K562 (cell line): Measurements from ENCODE around the gene EZH1. TPM values are rescaled to one million over a fixed set of nuclear protein-coding genes. Genes with fewer than 3 reads are reported as not detected.

Source experiments
- BCL6 ChIP-seq: fragments of 250-450 bp; sonication (Bioruptor Pico); IDR thresholded peaks from 2 replicates; pipeline ENCODE4 v1.4.0; 2020
- ELF1 ChIP-seq: fragments of 200-800 bp; sonication (Bioruptor generic); IDR thresholded peaks from 2 replicates; pipeline ENCODE4 v1.6.1; 2016; ENCODE audit warnings: missing genetic modification characterization, missing compliant biosample characterization
- ETV1 ChIP-seq: fragments of 450-650 bp; conservative IDR thresholded peaks from 2 replicates; pipeline ENCODE4 v1.6.1; 2016; ENCODE audit warnings: missing genetic modification characterization, control low read depth, low read depth, missing compliant biosample characterization
- NR2F6 ChIP-seq: fragments of 450-650 bp; formaldehyde crosslinking; IDR thresholded peaks from 2 replicates; pipeline ENCODE4 v1.4.0; 2020; ENCODE audit warnings: mild to moderate bottlenecking
- PCBP1 ChIP-seq: fragments of 200-400 bp; formaldehyde crosslinking; IDR thresholded peaks from 2 replicates; pipeline ENCODE4 v1.6.1; 2018; ENCODE audit warnings: mild to moderate bottlenecking, low read depth, low read length; ENCODE audit not compliant: poor library complexity, severe bottlenecking
- PRMT5 ChIP-seq: sonication (generic); formaldehyde crosslinking; IDR thresholded peaks from 2 replicates; pipeline ENCODE4 v1.5.0; 2020; ENCODE audit warnings: missing genetic modification reagents
- SAFB ChIP-seq: fragments of 200-400 bp; formaldehyde crosslinking; IDR thresholded peaks from 2 replicates; pipeline ENCODE4 v1.6.1; 2017; ENCODE audit warnings: low read depth, low read length, borderline replicate concordance
- SIN3A ChIP-seq, 2 experiments: fragments of 150-350 bp in 1 of 2; IDR thresholded peaks; 2 replicates each; pipeline ENCODE4 v1.6.1; 2011 to 2016; ENCODE audit warnings: borderline replicate concordance in 2 of 2, low read depth in 2 of 2, low read length in 2 of 2, mild to moderate bottlenecking in 2 of 2, moderate library complexity in 2 of 2; ENCODE audit not compliant: control insufficient read depth in 1 of 2
- SMAD4 ChIP-seq: fragments of 250-450 bp; sonication (Bioruptor Pico); conservative IDR thresholded peaks from 2 replicates; pipeline ENCODE4 v1.8.0; 2021; ENCODE audit warnings: inconsistent platforms, mild to moderate bottlenecking, moderate library complexity
- SP1 ChIP-seq: sonication (generic); formaldehyde crosslinking; IDR thresholded peaks from 2 replicates; pipeline ENCODE4 v1.8.1; 2022; ENCODE audit warnings: mild to moderate bottlenecking, missing genetic modification reagents
- polyA plus RNA-seq, 8 experiments: library from polyadenylated mRNA; depleted of rRNA in 4 of 8; stranded (reverse) in 5 of 8; unstranded in 3 of 8; fragments of >200 nt; fragmentation: Nextera tagmentation in 2 of 8; fragmentation: Illumina TruSeq in 1 of 8; extraction: Ambion mirVana in 2 of 8; extraction: Trizol in 1 of 8; gene quantifications; 2 replicates each; pipeline versions ENCODE4 v1.2.1 to v1.2.3, GENCODE V29; 2011 to 2014; ENCODE audit warnings: inconsistent platforms in 1 of 8, missing spikeins in 1 of 8
- total RNA-seq, 7 experiments: library from RNA; depleted of rRNA in 6 of 7; stranded (reverse); fragments of >200 nt in 6 of 7; fragmentation: Illumina TruSeq in 2 of 7; extraction: Trizol in 2 of 7; gene quantifications; 2 replicates each; pipeline versions ENCODE4 v1.2.1 to v1.2.3, GENCODE V29; 2011 to 2021; ENCODE audit warnings: low replicate concordance in 1 of 7
- TF ChIP-seq, protein P1 (sequence below), 2 experiments: fragments of 450-650 bp; formaldehyde crosslinking in 1 of 2; IDR thresholded peaks; 2 replicates each; pipeline versions ENCODE4 v1.4.0 to v1.6.1; 2014 to 2020; ENCODE audit warnings: mild to moderate bottlenecking in 2 of 2, borderline replicate concordance in 1 of 2, low read depth in 1 of 2
- TF ChIP-seq, protein P2 (sequence below), 3 experiments: IDR thresholded peaks in 2 of 3; conservative IDR thresholded peaks in 1 of 3; 2 replicates each; pipeline ENCODE4 v1.5.1; 2011 to 2012; ENCODE audit warnings: low read length in 3 of 3, mild to moderate bottlenecking in 3 of 3, control low read depth in 2 of 3, improper control_type of control experiment in 1 of 3, inconsistent platforms in 1 of 3, low read depth in 1 of 3, mixed read lengths in 1 of 3, moderate library complexity in 1 of 3; ENCODE audit not compliant: insufficient read depth in 2 of 3
- TF ChIP-seq, protein P3 (sequence below), 2 experiments: fragments of 450-650 bp in 1 of 2; sonication (generic) in 1 of 2; formaldehyde crosslinking; conservative IDR thresholded peaks; 2 replicates each; pipeline versions ENCODE4 v1.4.0 to v1.8.1; 2020 to 2022; ENCODE audit warnings: mild to moderate bottlenecking in 1 of 2, missing genetic modification reagents in 1 of 2
- TF ChIP-seq, protein P4 (sequence below): sonication (generic); IDR thresholded peaks from 2 replicates; pipeline ENCODE4 v1.6.1; 2016

Gene EZH1
- total and polyA plus RNA-seq, 9 of the 15 experiments (the other 6 are each of a cell fraction or from before 2014, with no cell fraction given) = 8.6 to 40.8 (median 22.9) TPM

DNA sequence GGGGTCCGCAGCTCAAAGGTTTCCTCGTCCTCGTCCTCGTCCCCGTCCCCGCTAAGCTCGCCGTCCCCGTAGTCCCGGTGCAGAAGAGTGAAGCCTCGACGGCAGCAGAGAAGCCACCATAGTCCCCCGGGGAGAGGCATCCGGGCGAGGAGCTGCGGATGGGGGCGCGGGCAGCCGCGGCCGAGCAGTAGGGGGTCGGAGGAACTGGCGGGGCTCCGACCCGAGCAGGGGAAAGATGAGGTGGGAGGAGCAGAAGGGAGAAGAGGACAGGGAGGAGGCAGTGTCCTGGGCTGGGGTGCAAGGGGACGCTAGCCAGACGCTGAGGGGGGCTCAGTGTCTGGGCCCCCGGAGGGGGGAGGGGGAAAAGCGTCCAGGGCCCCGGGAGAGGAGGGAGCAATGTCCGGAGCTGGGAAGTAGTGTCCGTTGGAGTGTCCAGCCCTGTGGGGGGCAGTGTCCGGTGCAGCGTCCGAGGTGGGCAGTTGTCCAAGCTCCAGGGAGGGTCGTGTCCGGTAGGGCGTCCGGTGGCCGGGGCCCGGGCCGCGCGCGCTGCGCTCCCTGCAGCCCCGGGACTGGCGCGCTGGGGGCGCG lies 68.3 kb downstream of the EZH1 start, which contains the start of gene PLEKHH3 (continued):
- TF ChIP-seq PCBP1 = peak; percentile 15
- TF ChIP-seq SP1 = 0 out of 2 replicates have a peak, but pooled peaks have one; percentile 0
- peak; percentile 50 to 55; a peak in 2 of 4 replicates for TF ChIP-seq SIN3A (IDR thresholded peaks at IDR 0.05; ENCODE audit: borderline replicate concordance in 2 of 2, control insufficient read depth in 1 of 2, low read depth in 2 of 2, low read length in 2 of 2)
- 0 out of 2 replicates have a peak, but pooled peaks have one; percentile 48 for TF ChIP-seq PRMT5 (CRISPR knock-in tag)
- no peak for TF ChIP-seq NR2F6 (CRISPR knock-in tag)
- no peak for TF ChIP-seq SAFB
- 0 out of 2 replicates have a peak, but pooled peaks have one; percentile 53 for TF ChIP-seq ETV1 (tag)
- TF ChIP-seq, protein P1, sequence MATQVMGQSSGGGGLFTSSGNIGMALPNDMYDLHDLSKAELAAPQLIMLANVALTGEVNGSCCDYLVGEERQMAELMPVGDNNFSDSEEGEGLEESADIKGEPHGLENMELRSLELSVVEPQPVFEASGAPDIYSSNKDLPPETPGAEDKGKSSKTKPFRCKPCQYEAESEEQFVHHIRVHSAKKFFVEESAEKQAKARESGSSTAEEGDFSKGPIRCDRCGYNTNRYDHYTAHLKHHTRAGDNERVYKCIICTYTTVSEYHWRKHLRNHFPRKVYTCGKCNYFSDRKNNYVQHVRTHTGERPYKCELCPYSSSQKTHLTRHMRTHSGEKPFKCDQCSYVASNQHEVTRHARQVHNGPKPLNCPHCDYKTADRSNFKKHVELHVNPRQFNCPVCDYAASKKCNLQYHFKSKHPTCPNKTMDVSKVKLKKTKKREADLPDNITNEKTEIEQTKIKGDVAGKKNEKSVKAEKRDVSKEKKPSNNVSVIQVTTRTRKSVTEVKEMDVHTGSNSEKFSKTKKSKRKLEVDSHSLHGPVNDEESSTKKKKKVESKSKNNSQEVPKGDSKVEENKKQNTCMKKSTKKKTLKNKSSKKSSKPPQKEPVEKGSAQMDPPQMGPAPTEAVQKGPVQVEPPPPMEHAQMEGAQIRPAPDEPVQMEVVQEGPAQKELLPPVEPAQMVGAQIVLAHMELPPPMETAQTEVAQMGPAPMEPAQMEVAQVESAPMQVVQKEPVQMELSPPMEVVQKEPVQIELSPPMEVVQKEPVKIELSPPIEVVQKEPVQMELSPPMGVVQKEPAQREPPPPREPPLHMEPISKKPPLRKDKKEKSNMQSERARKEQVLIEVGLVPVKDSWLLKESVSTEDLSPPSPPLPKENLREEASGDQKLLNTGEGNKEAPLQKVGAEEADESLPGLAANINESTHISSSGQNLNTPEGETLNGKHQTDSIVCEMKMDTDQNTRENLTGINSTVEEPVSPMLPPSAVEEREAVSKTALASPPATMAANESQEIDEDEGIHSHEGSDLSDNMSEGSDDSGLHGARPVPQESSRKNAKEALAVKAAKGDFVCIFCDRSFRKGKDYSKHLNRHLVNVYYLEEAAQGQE (IDR thresholded peaks at IDR 0.05; ENCODE audit: borderline replicate concordance) = no peak
- TF ChIP-seq, protein P1 (CRISPR knock-in tag; IDR thresholded peaks at IDR 0.05; ENCODE audit: low read depth) = no peak
- TF ChIP-seq, protein P2, sequence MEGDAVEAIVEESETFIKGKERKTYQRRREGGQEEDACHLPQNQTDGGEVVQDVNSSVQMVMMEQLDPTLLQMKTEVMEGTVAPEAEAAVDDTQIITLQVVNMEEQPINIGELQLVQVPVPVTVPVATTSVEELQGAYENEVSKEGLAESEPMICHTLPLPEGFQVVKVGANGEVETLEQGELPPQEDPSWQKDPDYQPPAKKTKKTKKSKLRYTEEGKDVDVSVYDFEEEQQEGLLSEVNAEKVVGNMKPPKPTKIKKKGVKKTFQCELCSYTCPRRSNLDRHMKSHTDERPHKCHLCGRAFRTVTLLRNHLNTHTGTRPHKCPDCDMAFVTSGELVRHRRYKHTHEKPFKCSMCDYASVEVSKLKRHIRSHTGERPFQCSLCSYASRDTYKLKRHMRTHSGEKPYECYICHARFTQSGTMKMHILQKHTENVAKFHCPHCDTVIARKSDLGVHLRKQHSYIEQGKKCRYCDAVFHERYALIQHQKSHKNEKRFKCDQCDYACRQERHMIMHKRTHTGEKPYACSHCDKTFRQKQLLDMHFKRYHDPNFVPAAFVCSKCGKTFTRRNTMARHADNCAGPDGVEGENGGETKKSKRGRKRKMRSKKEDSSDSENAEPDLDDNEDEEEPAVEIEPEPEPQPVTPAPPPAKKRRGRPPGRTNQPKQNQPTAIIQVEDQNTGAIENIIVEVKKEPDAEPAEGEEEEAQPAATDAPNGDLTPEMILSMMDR (IDR thresholded peaks at IDR 0.05 in 2 of 3, conservative IDR thresholded peaks at IDR 0.05 in 1 of 3; ENCODE audit: insufficient read depth in 2 of 3, low read depth in 1 of 3, low read length in 3 of 3) = peak in 2 of 3 experiments; percentile 14 to 33; a peak in 2 of 6 replicates
- no peak for TF ChIP-seq ELF1 (tag)
- TF ChIP-seq SMAD4 (CRISPR knock-in tag) = peak; percentile 70
- TF ChIP-seq BCL6 = no peak
- TF ChIP-seq, protein P3, sequence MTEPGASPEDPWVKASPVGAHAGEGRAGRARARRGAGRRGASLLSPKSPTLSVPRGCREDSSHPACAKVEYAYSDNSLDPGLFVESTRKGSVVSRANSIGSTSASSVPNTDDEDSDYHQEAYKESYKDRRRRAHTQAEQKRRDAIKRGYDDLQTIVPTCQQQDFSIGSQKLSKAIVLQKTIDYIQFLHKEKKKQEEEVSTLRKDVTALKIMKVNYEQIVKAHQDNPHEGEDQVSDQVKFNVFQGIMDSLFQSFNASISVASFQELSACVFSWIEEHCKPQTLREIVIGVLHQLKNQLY (CRISPR knock-in tag; conservative IDR thresholded peaks at IDR 0.05) = 0 out of 4 replicates have a peak, but pooled peaks of 1 of the 2 experiments have one; percentile 45
- TF ChIP-seq, protein P4, sequence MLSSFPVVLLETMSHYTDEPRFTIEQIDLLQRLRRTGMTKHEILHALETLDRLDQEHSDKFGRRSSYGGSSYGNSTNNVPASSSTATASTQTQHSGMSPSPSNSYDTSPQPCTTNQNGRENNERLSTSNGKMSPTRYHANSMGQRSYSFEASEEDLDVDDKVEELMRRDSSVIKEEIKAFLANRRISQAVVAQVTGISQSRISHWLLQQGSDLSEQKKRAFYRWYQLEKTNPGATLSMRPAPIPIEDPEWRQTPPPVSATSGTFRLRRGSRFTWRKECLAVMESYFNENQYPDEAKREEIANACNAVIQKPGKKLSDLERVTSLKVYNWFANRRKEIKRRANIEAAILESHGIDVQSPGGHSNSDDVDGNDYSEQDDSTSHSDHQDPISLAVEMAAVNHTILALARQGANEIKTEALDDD = no peak
